GM12878 (cell line): Measurements from ENCODE around the gene SPATA31D1.

Source experiments
- CHD4 ChIP-seq: fragments of 200-600 bp; sonication (generic); IDR thresholded peaks from 2 replicates; pipeline ENCODE4 v1.6.1; 2016; ENCODE audit warnings: mild to moderate bottlenecking
- EP300 ChIP-seq, 2 experiments: fragments of 150-350 bp in 1 of 2; IDR thresholded peaks; 2 replicates each; pipeline ENCODE4 v1.6.1; 2011 to 2012; ENCODE audit warnings: low read depth in 2 of 2, low read length in 2 of 2, borderline replicate concordance in 1 of 2, improper control_type of control experiment in 1 of 2, inconsistent platforms in 1 of 2; ENCODE audit not compliant: control insufficient read depth in 1 of 2
- HDAC6 ChIP-seq: fragments of 200-600 bp; sonication (generic); IDR thresholded peaks from one replicate; pipeline ENCODE4 v1.8.0; 2017; ENCODE audit warnings: antibody characterized with exemption; ENCODE audit not compliant: unreplicated experiment
- MYB ChIP-seq: fragments of 150-350 bp; IDR thresholded peaks from 2 replicates; pipeline ENCODE4 v1.6.1; 2014; ENCODE audit warnings: mild to moderate bottlenecking, low read depth, low read length, borderline replicate concordance
- POLR2A ChIP-seq: IDR thresholded peaks from 2 replicates; pipeline ENCODE4 v1.6.1; 2011; ENCODE audit warnings: low read depth, mild to moderate bottlenecking, low read length
- POLR2AphosphoS2 ChIP-seq: IDR thresholded peaks from 2 replicates; pipeline ENCODE4 v1.6.1; 2011; ENCODE audit warnings: low read depth, mild to moderate bottlenecking, low read length, improper control_type of control experiment, moderate library complexity
- SIN3A ChIP-seq: IDR thresholded peaks from 2 replicates; pipeline ENCODE4 v1.6.1; 2012; ENCODE audit warnings: low read depth, low read length, improper control_type of control experiment
- SP1 ChIP-seq: IDR thresholded peaks from one replicate; pipeline ENCODE4 v1.6.1; 2011; ENCODE audit warnings: low read depth, low read length
- TCF12 ChIP-seq: IDR thresholded peaks from 2 replicates; pipeline ENCODE4 v1.6.1; 2011; ENCODE audit warnings: low read depth, mild to moderate bottlenecking, low read length
- YBX1 ChIP-seq: fragments of 450-650 bp; IDR thresholded peaks from 2 replicates; pipeline ENCODE4 v1.6.1; 2016; ENCODE audit warnings: antibody characterized with exemption
- YY1 ChIP-seq: IDR thresholded peaks from 2 replicates; pipeline ENCODE4 v1.6.1; 2011; ENCODE audit warnings: low read depth, mild to moderate bottlenecking, low read length
- TF ChIP-seq, protein P1 (sequence below), 3 experiments: IDR thresholded peaks in 2 of 3; conservative IDR thresholded peaks in 1 of 3; 2 replicates each; pipeline ENCODE4 v1.5.1; 2011; ENCODE audit warnings: low read depth in 3 of 3, low read length in 3 of 3, mild to moderate bottlenecking in 3 of 3, control low read depth in 2 of 3, moderate library complexity in 2 of 3, inconsistent platforms in 1 of 3, mixed read lengths in 1 of 3; ENCODE audit not compliant: control insufficient read depth in 2 of 3, insufficient read depth in 1 of 3; ENCODE audit errors: extremely low read depth in 1 of 3
- TF ChIP-seq, protein P2 (sequence below): IDR thresholded peaks from 2 replicates; pipeline ENCODE4 v1.6.1; 2011; ENCODE audit warnings: borderline replicate concordance, low read depth, mild to moderate bottlenecking, moderate library complexity, mixed read lengths, low read length; ENCODE audit not compliant: insufficient read depth; ENCODE audit errors: extremely low read length

DNA sequence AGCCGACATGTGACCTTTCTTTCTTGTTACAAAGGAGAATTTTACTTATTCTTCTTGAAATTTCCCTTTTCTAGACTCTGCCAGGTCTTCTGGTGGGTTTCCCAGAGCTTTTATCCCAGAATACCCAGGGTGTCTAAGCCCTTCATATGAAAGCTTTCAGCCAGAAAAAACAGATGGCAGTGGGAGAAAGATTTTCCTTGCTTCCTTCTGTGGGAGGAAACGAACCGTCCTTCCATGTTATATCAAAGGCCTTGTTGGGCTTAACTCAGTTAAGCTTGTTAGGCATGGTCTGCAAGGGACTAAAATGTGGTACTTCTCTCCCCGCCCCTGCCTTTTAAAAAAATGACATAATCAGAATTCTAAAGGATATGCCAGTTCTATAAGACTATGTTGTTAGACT lies 47.5 kb downstream of the SPATA31D1 start:
- TF ChIP-seq YY1 (no peak), YBX1 (no peak), HDAC6 (no peak), CHD4 (no peak), POLR2AphosphoS2 (no peak), MYB (no peak), SIN3A (no peak), POLR2A (no peak), TCF12 (no peak), SP1 (no peak), EP300 (IDR thresholded peaks at IDR 0.05; ENCODE audit: borderline replicate concordance in 1 of 2, control insufficient read depth in 1 of 2, low read depth in 2 of 2, low read length in 2 of 2) (no peak)
- TF ChIP-seq, protein P1, sequence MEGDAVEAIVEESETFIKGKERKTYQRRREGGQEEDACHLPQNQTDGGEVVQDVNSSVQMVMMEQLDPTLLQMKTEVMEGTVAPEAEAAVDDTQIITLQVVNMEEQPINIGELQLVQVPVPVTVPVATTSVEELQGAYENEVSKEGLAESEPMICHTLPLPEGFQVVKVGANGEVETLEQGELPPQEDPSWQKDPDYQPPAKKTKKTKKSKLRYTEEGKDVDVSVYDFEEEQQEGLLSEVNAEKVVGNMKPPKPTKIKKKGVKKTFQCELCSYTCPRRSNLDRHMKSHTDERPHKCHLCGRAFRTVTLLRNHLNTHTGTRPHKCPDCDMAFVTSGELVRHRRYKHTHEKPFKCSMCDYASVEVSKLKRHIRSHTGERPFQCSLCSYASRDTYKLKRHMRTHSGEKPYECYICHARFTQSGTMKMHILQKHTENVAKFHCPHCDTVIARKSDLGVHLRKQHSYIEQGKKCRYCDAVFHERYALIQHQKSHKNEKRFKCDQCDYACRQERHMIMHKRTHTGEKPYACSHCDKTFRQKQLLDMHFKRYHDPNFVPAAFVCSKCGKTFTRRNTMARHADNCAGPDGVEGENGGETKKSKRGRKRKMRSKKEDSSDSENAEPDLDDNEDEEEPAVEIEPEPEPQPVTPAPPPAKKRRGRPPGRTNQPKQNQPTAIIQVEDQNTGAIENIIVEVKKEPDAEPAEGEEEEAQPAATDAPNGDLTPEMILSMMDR (IDR thresholded peaks at IDR 0.05 in 2 of 3, conservative IDR thresholded peaks at IDR 0.05 in 1 of 3; ENCODE audit: control insufficient read depth in 2 of 3, extremely low read depth in 1 of 3, insufficient read depth in 1 of 3, low read depth in 3 of 3, low read length in 3 of 3), result no peak
- TF ChIP-seq, protein P2, sequence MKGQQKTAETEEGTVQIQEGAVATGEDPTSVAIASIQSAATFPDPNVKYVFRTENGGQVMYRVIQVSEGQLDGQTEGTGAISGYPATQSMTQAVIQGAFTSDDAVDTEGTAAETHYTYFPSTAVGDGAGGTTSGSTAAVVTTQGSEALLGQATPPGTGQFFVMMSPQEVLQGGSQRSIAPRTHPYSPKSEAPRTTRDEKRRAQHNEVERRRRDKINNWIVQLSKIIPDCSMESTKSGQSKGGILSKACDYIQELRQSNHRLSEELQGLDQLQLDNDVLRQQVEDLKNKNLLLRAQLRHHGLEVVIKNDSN, result no peak
